HuH-7 (cell line): ENCODE measurements around the gene TSHZ2.
"Not testable (repeated sequence)": the region's sequence is repeated elsewhere in the genome, so short reads cannot be mapped to it uniquely, and the experiment has no call there.

Experiments used
- DNase-seq: peaks from one replicate; pipeline ENCODE4 v3.0.0; 2011; ENCODE audit warnings: low spot score

The TSHZ2 gene

GRCh38 chr20:53510704-53511103, 538.5 kb downstream of the TSHZ2 start:
- DNase-seq, result no peak

GRCh38 chr20:53512076-53512475, 539.9 kb downstream of the TSHZ2 start:
- DNase-seq, result no peak

DNA sequence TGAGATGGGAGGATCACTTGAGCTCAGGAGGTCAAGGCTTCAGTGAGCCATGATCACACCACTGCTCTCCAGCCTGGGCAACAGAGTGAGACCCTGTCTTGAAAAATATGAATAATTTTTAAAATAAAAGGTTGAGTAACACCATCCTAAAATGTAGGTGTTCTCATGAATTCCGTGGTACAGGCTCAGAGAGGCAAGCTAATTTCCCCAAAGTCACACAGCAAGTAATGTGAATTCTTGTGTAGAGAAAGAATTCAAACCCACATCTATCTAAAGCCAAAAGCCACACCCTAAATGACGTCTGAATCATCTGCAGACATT, 541.0 kb downstream of the TSHZ2 start:
- DNase-seq, result no peak

- peak; percentile 57 for DNase-seq
Measured at GRCh38 chr20:53513489-53514298, 541.5 kb downstream of the TSHZ2 start.

- peak; percentile 26 for DNase-seq
Measured at GRCh38 chr20:53515749-53516148, 543.6 kb downstream of the TSHZ2 start.

DNA sequence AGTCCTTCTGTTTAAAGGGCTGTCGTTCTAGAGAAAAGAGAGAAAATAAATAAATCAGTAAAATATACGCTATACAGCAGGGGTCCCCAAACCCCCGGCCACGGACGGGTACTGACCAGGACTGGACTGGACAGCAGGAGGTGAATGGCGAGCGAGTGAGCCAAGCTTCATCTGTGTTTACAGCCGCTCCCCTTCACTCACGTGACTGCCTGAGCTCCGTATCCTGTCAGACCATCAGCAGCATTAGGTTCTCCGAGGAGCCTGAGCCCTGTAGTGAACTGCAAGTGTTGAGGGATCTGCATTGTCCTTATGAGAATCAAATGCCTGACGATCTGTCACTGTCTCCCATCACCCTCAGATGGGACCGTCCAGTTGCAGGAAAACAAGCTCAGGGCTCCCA, 545.0 kb downstream of the TSHZ2 start:
- DNase-seq, result peak; percentile 61

GRCh38 chr20:53521421-53521820, 549.3 kb downstream of the TSHZ2 start:
- not testable (repeated sequence) for DNase-seq

DNA sequence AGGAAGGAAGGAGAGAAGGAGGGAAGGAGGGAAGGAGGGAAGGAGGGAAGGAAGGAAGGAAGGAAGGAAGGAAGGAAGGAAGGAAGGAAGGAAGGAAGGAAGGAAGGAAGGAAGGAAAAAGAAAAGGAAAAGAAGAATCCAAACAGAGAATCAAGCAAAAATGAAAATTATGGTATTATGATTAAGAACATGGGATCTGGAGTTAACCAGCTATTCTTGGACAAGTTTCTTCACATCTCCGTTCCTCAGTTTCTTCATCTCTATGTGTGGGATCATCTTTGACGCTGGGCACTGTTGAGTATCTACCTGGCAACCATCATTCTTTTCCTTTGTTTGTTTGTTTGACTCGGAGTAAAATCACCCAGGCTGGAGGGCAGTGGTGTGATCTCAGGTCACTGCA, 549.9 kb downstream of the TSHZ2 start:
- no peak for DNase-seq

- DNase-seq, result no peak
Measured at GRCh38 chr20:53522696-53523095, 550.5 kb downstream of the TSHZ2 start.

- not testable (repeated sequence) for DNase-seq
Measured at GRCh38 chr20:53523615-53524014, 551.5 kb downstream of the TSHZ2 start.

DNA sequence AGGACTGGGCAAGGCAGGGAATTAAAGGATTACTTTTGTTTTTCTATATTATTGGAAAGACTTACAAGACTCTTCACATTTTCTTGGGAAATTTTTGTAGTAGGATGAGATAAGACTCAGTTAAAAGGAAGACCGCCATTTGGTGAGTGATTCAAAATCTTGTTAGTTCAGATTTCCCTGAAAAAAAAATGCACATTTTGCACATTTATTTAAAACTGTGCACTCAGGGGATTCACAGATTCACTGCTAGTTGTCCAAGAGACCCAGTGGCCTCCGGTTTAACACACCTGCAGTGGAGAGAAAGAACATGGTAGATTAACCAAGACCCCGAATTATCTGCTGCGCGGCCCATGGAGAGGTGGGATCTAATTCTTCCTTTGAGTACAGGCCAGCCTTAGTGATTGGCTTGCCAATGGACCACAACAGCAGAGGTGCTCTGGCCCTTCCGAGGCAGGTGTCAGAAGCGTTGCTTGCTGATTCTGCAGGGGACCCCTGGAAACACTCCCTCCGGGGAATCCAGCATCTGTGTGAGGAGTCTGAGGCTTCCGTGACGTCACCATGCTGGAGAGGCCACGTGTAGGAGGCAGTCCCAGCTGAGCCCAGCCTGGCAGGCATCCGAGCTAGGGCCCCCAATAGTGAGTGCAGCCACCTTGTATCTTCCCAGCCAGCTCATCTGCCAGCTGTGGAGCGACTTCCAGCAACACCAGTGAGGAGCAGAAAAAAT, 552.6 kb downstream of the TSHZ2 start:
- DNase-seq, result no peak

DNA sequence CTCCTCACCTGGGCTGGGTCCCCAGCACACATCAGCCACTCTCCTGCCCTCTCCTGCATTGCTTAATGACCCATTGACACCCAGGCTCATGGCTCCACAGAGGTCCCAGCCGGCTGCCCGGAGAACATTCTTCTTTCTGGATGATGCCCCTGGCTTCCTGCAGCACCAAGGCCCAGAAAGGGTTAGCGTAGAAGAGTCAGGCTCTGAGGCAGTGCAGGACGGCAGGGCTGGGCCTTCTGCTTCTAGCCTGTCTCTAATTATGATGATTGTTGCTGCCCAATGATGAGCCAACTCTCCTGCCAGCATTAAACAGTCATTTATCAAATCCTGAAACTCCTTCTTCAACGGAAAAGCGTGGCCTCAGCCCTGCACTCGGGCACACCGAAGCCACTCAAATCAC, 555.0 kb downstream of the TSHZ2 start:
- no peak for DNase-seq

GRCh38 chr20:53529658-53530057, 557.5 kb downstream of the TSHZ2 start:
- DNase-seq, result no peak

GRCh38 chr20:53530440-53530839, 558.3 kb downstream of the TSHZ2 start:
- DNase-seq, result no peak

GRCh38 chr20:53532654-53533312, 560.6 kb downstream of the TSHZ2 start:
- DNase-seq, result not testable (repeated sequence)

DNA sequence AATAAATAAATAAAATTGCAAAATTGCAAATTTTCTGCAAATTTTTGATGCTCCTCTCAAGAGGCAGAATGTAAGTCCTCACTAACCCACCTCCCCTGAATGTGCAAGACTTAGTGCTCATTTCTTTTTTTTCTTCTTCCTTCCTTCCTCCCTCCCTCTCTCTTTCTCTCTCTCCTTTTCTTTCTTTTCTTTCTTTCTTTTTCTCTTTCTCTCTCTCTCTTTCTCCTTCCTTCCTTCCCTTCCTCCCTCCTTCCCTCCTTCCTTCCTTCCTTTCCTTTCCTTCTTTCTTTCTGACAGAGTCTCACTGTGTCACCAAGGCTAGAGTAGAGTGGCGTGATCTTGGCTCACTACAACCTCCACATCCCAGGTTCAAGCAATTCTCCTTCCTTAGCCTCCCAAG, 561.3 kb downstream of the TSHZ2 start:
- DNase-seq, result no peak

- DNase-seq, result no peak
Measured at GRCh38 chr20:53534037-53534436, 561.9 kb downstream of the TSHZ2 start.

GRCh38 chr20:53535878-53536277, 563.7 kb downstream of the TSHZ2 start:
- DNase-seq, result no peak

GRCh38 chr20:53536382-53536781, 564.2 kb downstream of the TSHZ2 start:
- DNase-seq, result not testable (repeated sequence)

- DNase-seq, result no peak
Measured at GRCh38 chr20:53539516-53539915, 567.4 kb downstream of the TSHZ2 start.
